Duodenal mucosa (tissue), 2 donors: Measurements from ENCODE around the gene UPK3A.
"Not testable (repeated sequence)": the region's sequence is repeated elsewhere in the genome, so short reads cannot be mapped to it uniquely, and the experiment has no call there.

ENCODE experiments used
- H3K27ac ChIP-seq: one replicate; pipeline ENCODE4 v1.7.0; 2013; ENCODE audit warnings: low read depth, low read length
- H3K27me3 ChIP-seq, 2 donors: one replicate each; pipeline ENCODE4 v1.7.0; 2013; ENCODE audit warnings: low read length in 2 of 2, control low read depth in 1 of 2; ENCODE audit not compliant: insufficient read depth in 2 of 2, control insufficient read depth in 1 of 2
- H3K36me3 ChIP-seq, 2 donors: one replicate each; pipeline ENCODE4 v1.7.0; 2013; ENCODE audit warnings: low read length in 2 of 2, control low read depth in 1 of 2; ENCODE audit not compliant: insufficient read depth in 2 of 2, control insufficient read depth in 1 of 2
- H3K4me1 ChIP-seq, 2 donors: one replicate each; pipeline ENCODE4 v1.7.0; 2013; ENCODE audit warnings: low read length in 2 of 2, control low read depth in 1 of 2; ENCODE audit not compliant: insufficient read depth in 2 of 2, control insufficient read depth in 1 of 2
- H3K4me3 ChIP-seq, 2 donors: one replicate each; pipeline ENCODE4 v1.7.0; 2013; ENCODE audit warnings: low read length in 2 of 2, low read depth in 1 of 2
- H3K9ac ChIP-seq, 2 donors: one replicate each; pipeline ENCODE4 v1.7.0; 2013; ENCODE audit warnings: low read length in 2 of 2, low read depth in 1 of 2
- H3K9me3 ChIP-seq, 2 donors: one replicate each; pipeline ENCODE4 v1.7.0; 2013; ENCODE audit warnings: low read length in 2 of 2, control low read depth in 1 of 2; ENCODE audit not compliant: control insufficient read depth in 1 of 2

UPK3A gene

GRCh38 chr22:45318168-45318557 is 33.4 kb downstream of the UPK3A start:
- peak overlapping the region; percentile 2 to 25 for H3K4me3 ChIP-seq
- peaks cover 19 to 33% of the 10 kb centered on the region in 2 donors for H3K4me1 ChIP-seq
- peak overlapping the region; percentile 82 for H3K27ac ChIP-seq

GRCh38 chr22:45318558-45319323 is 34.0 kb downstream of the UPK3A start:
- Histone ChIP-seq H3K4me1 (peaks cover 19 to 33% of the 10 kb centered on the region in 2 donors), H3K27ac (peak overlapping the region; percentile 82), H3K4me3 (peak overlapping the region; percentile 2 to 25), H3K27me3 (no peaks in the 10 kb centered on the region), H3K36me3 (peaks cover 6 to 15% of the 10 kb centered on the region in 2 donors), H3K9ac (peak overlapping the region; percentile 34 to 48), H3K9me3 (no peaks in the 10 kb centered on the region)

More at GRCh38 chr22:45318168-45318557, 33.4 kb downstream of the UPK3A start:
- H3K36me3 ChIP-seq: peaks cover under 1 to 9% of the 10 kb centered on the region in 2 donors
- no peaks in the 10 kb centered on the region for H3K27me3 ChIP-seq
- H3K9me3 ChIP-seq: no peaks in the 10 kb centered on the region
- H3K9ac ChIP-seq: peak overlapping the region; percentile 34 to 48

- H3K4me3 ChIP-seq: no peak overlapping the region
- H3K27ac ChIP-seq: peak overlapping the region; percentile 82
- H3K9me3 ChIP-seq: no peaks in the 10 kb centered on the region
- H3K36me3 ChIP-seq: peaks cover 11 to 21% of the 10 kb centered on the region in 2 donors
- no peaks in the 10 kb centered on the region for H3K27me3 ChIP-seq
- H3K9ac ChIP-seq: peak overlapping the region; percentile 34 to 48
- peaks cover 19 to 28% of the 10 kb centered on the region in 2 donors for H3K4me1 ChIP-seq
Measured at GRCh38 chr22:45319324-45319685, 34.6 kb downstream of the UPK3A start.

GRCh38 chr22:45320357-45320976 is 35.7 kb downstream of the UPK3A start:
- no peaks in the 10 kb centered on the region for H3K9me3 ChIP-seq
- H3K36me3 ChIP-seq: peaks cover 13 to 24% of the 10 kb centered on the region in 2 donors
- H3K27ac ChIP-seq: no peak overlapping the region
- no peak overlapping the region for H3K4me3 ChIP-seq
- H3K4me1 ChIP-seq: peaks cover 19 to 28% of the 10 kb centered on the region in 2 donors
- no peak overlapping the region for H3K9ac ChIP-seq
- no peaks in the 10 kb centered on the region for H3K27me3 ChIP-seq

- H3K27ac ChIP-seq: no peak overlapping the region
- H3K4me1 ChIP-seq: peaks cover 19 to 28% of the 10 kb centered on the region in 2 donors
- H3K36me3 ChIP-seq: peaks cover 13 to 33% of the 10 kb centered on the region in 2 donors
- H3K27me3 ChIP-seq: no peaks in the 10 kb centered on the region
- no peak overlapping the region for H3K9ac ChIP-seq
- no peak overlapping the region for H3K4me3 ChIP-seq
- no peaks in the 10 kb centered on the region for H3K9me3 ChIP-seq
Measured at GRCh38 chr22:45321827-45322226, 37.1 kb downstream of the UPK3A start.

GRCh38 chr22:45322873-45323525 is 38.2 kb downstream of the UPK3A start:
- Histone ChIP-seq H3K4me3 (no peak overlapping the region), H3K9ac (no peak overlapping the region), H3K27me3 (no peaks in the 10 kb centered on the region), H3K36me3 (peaks cover 13 to 41% of the 10 kb centered on the region in 2 donors), H3K4me1 (peaks cover 13 to 22% of the 10 kb centered on the region in 2 donors), H3K27ac (no peak overlapping the region), H3K9me3 (no peaks in the 10 kb centered on the region)

GRCh38 chr22:45323695-45324094 is 38.9 kb downstream of the UPK3A start:
- H3K27ac ChIP-seq: no peak overlapping the region
- H3K4me1 ChIP-seq: peaks cover 6 to 15% of the 10 kb centered on the region in 2 donors
- no peak overlapping the region for H3K4me3 ChIP-seq
- H3K9ac ChIP-seq: no peak overlapping the region
- H3K27me3 ChIP-seq: no peaks in the 10 kb centered on the region
- H3K9me3 ChIP-seq: no peaks in the 10 kb centered on the region
- peaks cover 13 to 46% of the 10 kb centered on the region in 2 donors for H3K36me3 ChIP-seq

GRCh38 chr22:45324311-45324711 is 39.6 kb downstream of the UPK3A start:
- peaks cover 1 to 9% of the 10 kb centered on the region in 2 donors for H3K4me1 ChIP-seq
- H3K27ac ChIP-seq: no peak overlapping the region
- no peaks in the 10 kb centered on the region for H3K27me3 ChIP-seq
- H3K9me3 ChIP-seq: no peaks in the 10 kb centered on the region
- H3K9ac ChIP-seq: no peak overlapping the region
- no peak overlapping the region for H3K4me3 ChIP-seq
- peaks cover 13 to 49% of the 10 kb centered on the region in 2 donors for H3K36me3 ChIP-seq

GRCh38 chr22:45328261-45328660 is 43.5 kb downstream of the UPK3A start:
- not testable (repeated sequence) for H3K4me3 ChIP-seq, H3K27me3 ChIP-seq, H3K9ac ChIP-seq, H3K27ac ChIP-seq, H3K4me1 ChIP-seq, H3K9me3 ChIP-seq
- H3K36me3 ChIP-seq: peaks cover 12 to 64% of the 10 kb centered on the region in 2 donors
